ENCODE data around the gene EFNB1. TPM values are rescaled to one million over a fixed set of nuclear protein-coding genes. Genes with fewer than 3 reads are reported as not detected.

The EFNB1 gene
- total RNA-seq, 1 experiment from 2014 or later: 78.1 TPM

- POLR2A ChIA-PET (ENCODE audit: low non-redundant PET): no interaction called here
- H3K9me3 ChIP-seq (ENCODE audit: low read depth, low read length, poor library complexity, severe bottlenecking): no peaks in the 10 kb centered on the region
- no peak overlapping the region for H3K27ac ChIP-seq (ENCODE audit: low read depth, low read length, poor library complexity, severe bottlenecking)
- peaks cover 17% of the 10 kb centered on the region for H3K4me1 ChIP-seq (ENCODE audit: insufficient read depth, low read length, poor library complexity, severe bottlenecking)
- DNase-seq (ENCODE audit: low spot score): no peak
- TF ChIP-seq CTCF (conservative IDR thresholded peaks at IDR 0.05; ENCODE audit: low read depth, low read length) (no peak), EZH2 (IDR thresholded peaks at IDR 0.05; ENCODE audit: borderline replicate concordance, low read depth, low read length, poor library complexity, severe bottlenecking) (no peak)
- H3K36me3 ChIP-seq (ENCODE audit: insufficient read depth, low read length, poor library complexity, severe bottlenecking): peaks cover 46% of the 10 kb centered on the region
- peak overlapping the region; percentile 82 for H3K4me3 ChIP-seq (ENCODE audit: low read depth, low read length, poor library complexity, severe bottlenecking)
- no TSS peak for BruUV-seq (replicated peaks)
- H3K27me3 ChIP-seq (replicated peaks; ENCODE audit: insufficient read depth, low read depth, low read length, poor library complexity): no peaks in the 10 kb centered on the region
- intact Hi-C loops (cut with micrococcal nuclease; ENCODE audit: unreplicated experiment): no loop called here
- CTCF ChIA-PET: no interaction called here
Measured at GRCh38 chrX:68834371-68835103, 5.7 kb downstream of the EFNB1 start.

GRCh38 chrX:68835104-68835442, 6.3 kb downstream of the EFNB1 start:
- H3K9me3 ChIP-seq (ENCODE audit: low read depth, low read length, poor library complexity, severe bottlenecking): no peaks in the 10 kb centered on the region
- DNase-seq (ENCODE audit: low spot score): no peak
- H3K27ac ChIP-seq (ENCODE audit: low read depth, low read length, poor library complexity, severe bottlenecking): no peak overlapping the region
- POLR2A ChIA-PET (ENCODE audit: low non-redundant PET): no interaction called here
- intact Hi-C loops (cut with micrococcal nuclease; ENCODE audit: unreplicated experiment): no loop called here
- TF ChIP-seq CTCF (conservative IDR thresholded peaks at IDR 0.05; ENCODE audit: low read depth, low read length): no peak
- TF ChIP-seq EZH2 (IDR thresholded peaks at IDR 0.05; ENCODE audit: borderline replicate concordance, low read depth, low read length, poor library complexity, severe bottlenecking): no peak
- H3K36me3 ChIP-seq (ENCODE audit: insufficient read depth, low read length, poor library complexity, severe bottlenecking): peaks cover 50% of the 10 kb centered on the region
- no peaks in the 10 kb centered on the region for H3K27me3 ChIP-seq (replicated peaks; ENCODE audit: insufficient read depth, low read depth, low read length, poor library complexity)
- H3K4me1 ChIP-seq (ENCODE audit: insufficient read depth, low read length, poor library complexity, severe bottlenecking): peaks cover 17% of the 10 kb centered on the region
- CTCF ChIA-PET: no interaction called here
- peak overlapping the region; percentile 82 for H3K4me3 ChIP-seq (ENCODE audit: low read depth, low read length, poor library complexity, severe bottlenecking)
- no TSS peak for BruUV-seq (replicated peaks)

DNA sequence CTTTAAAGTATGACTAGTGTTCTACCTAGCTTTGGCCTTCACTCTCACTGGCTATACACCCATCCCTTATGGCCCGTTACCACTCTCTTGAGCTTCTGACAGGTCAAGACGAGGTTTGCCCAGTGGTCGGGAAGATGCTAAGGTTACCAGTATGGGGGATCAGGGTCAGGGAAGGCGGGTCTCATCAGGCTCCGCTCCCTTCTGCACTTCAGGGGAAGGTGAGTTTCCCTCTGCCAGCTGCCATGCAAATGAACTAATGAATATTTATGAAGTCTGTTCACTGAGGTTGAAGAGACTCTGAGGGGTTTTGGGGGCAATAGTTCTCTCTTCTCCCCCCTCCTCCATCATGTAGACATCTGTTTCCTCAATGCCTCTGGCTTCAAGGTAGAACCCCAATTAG, 6.6 kb downstream of the EFNB1 start:
- no TSS peak for BruUV-seq (replicated peaks)
- Histone ChIP-seq H3K4me3 (ENCODE audit: low read depth, low read length, poor library complexity, severe bottlenecking) (peak overlapping the region; percentile 82), H3K9me3 (ENCODE audit: low read depth, low read length, poor library complexity, severe bottlenecking) (no peaks in the 10 kb centered on the region), H3K27me3 (replicated peaks; ENCODE audit: insufficient read depth, low read depth, low read length, poor library complexity) (no peaks in the 10 kb centered on the region), H3K27ac (ENCODE audit: low read depth, low read length, poor library complexity, severe bottlenecking) (no peak overlapping the region), H3K4me1 (ENCODE audit: insufficient read depth, low read length, poor library complexity, severe bottlenecking) (peaks cover 17% of the 10 kb centered on the region), H3K36me3 (ENCODE audit: insufficient read depth, low read length, poor library complexity, severe bottlenecking) (peaks cover 53% of the 10 kb centered on the region)
- POLR2A ChIA-PET (ENCODE audit: low non-redundant PET): no interaction called here
- intact Hi-C loops (cut with micrococcal nuclease; ENCODE audit: unreplicated experiment): no loop called here
- CTCF ChIA-PET: no interaction called here
- no peak for TF ChIP-seq EZH2 (IDR thresholded peaks at IDR 0.05; ENCODE audit: borderline replicate concordance, low read depth, low read length, poor library complexity, severe bottlenecking)
- TF ChIP-seq CTCF (conservative IDR thresholded peaks at IDR 0.05; ENCODE audit: low read depth, low read length): no peak
- no peak for DNase-seq (ENCODE audit: low spot score)

Data from A673 (cell line).